Measurements from ENCODE around the gene ANGPT4. TPM values are rescaled to one million over a fixed set of nuclear protein-coding genes. Genes with fewer than 3 reads are reported as not detected.

ANGPT4 gene
- total and polyA plus RNA-seq, 5 donors from 2014 or later = not detected

- no peaks in the 10 kb centered on the region for H3K36me3 Mint-ChIP-seq
- no peak overlapping the region for H3K27ac Mint-ChIP-seq
- Histone ChIP-seq H3K4me1 (ENCODE audit: control insufficient read depth, insufficient read depth, low read length, poor library complexity, severe bottlenecking) (peaks cover 4% of the 10 kb centered on the region), H3K9me3 (ENCODE audit: control insufficient read depth in 2 of 2, low read length in 2 of 2) (no peaks in the 10 kb centered on the region), H3K36me3 (ENCODE audit: control insufficient read depth, insufficient read depth, low read length) (no peaks in the 10 kb centered on the region), H3K4me3 (ENCODE audit: low read depth, low read length) (no peak overlapping the region), H3K27ac (ENCODE audit: insufficient read depth, low read length, poor library complexity, severe bottlenecking) (no peak overlapping the region), H3K27me3 (ENCODE audit: control insufficient read depth, insufficient read depth, low read length) (no peaks in the 10 kb centered on the region)
- ATAC-seq (ENCODE audit: low read depth in 2 of 2) (no peak), DNase-seq (no peak)
- H3K4me3 Mint-ChIP-seq = no peak overlapping the region
- H3K9me3 Mint-ChIP-seq = peaks cover 0 to 2% (median 0%) of the 10 kb centered on the region in 7 donors
- peaks cover 8% of the 10 kb centered on the region for H3K27me3 Mint-ChIP-seq
- H3K4me1 Mint-ChIP-seq = peaks cover 2 to 11% (median 8%) of the 10 kb centered on the region in 4 donors
Observed at GRCh38 chr20:877814-878213, 38.3 kb downstream of the ANGPT4 start.

- no peak for ATAC-seq (ENCODE audit: low read depth in 2 of 2)
- Histone ChIP-seq H3K36me3 (ENCODE audit: control insufficient read depth, insufficient read depth, low read length) (no peaks in the 10 kb centered on the region), H3K27ac (ENCODE audit: insufficient read depth, low read length, poor library complexity, severe bottlenecking) (no peak overlapping the region), H3K9me3 (ENCODE audit: control insufficient read depth in 2 of 2, low read length in 2 of 2) (no peaks in the 10 kb centered on the region), H3K27me3 (ENCODE audit: control insufficient read depth, insufficient read depth, low read length) (no peaks in the 10 kb centered on the region), H3K4me3 (ENCODE audit: low read depth, low read length) (no peak overlapping the region), H3K4me1 (ENCODE audit: control insufficient read depth, insufficient read depth, low read length, poor library complexity, severe bottlenecking) (no peaks in the 10 kb centered on the region)
- peaks cover 0 to 2% (median 0%) of the 10 kb centered on the region in 7 donors for H3K9me3 Mint-ChIP-seq
- no peaks in the 10 kb centered on the region for H3K36me3 Mint-ChIP-seq
- peaks cover 0 to 4% (median 0%) of the 10 kb centered on the region in 4 donors for H3K4me1 Mint-ChIP-seq
- no peak for DNase-seq
- no peak overlapping the region for H3K4me3 Mint-ChIP-seq
- H3K27ac Mint-ChIP-seq = no peak overlapping the region
- H3K27me3 Mint-ChIP-seq = peaks cover 4% of the 10 kb centered on the region
Observed at GRCh38 chr20:875115-875514, 41.0 kb downstream of the ANGPT4 start.

GRCh38 chr20:873875-874607, 42.1 kb downstream of the ANGPT4 start:
- H3K9me3 Mint-ChIP-seq = peaks cover 0 to 2% (median 0%) of the 10 kb centered on the region in 7 donors
- H3K27ac Mint-ChIP-seq = peak overlapping the region in 1 of 3 donors; percentile 2
- no peaks in the 10 kb centered on the region for H3K36me3 ChIP-seq (ENCODE audit: control insufficient read depth, insufficient read depth, low read length)
- H3K4me3 ChIP-seq (ENCODE audit: low read depth, low read length) = no peak overlapping the region
- no peaks in the 10 kb centered on the region for H3K9me3 ChIP-seq (ENCODE audit: control insufficient read depth in 2 of 2, low read length in 2 of 2)
- peaks cover 0 to 4% (median 0%) of the 10 kb centered on the region in 4 donors for H3K4me1 Mint-ChIP-seq
- ATAC-seq (ENCODE audit: low read depth in 2 of 2) (no peak), DNase-seq (no peak)
- H3K36me3 Mint-ChIP-seq = no peaks in the 10 kb centered on the region
- no peaks in the 10 kb centered on the region for H3K27me3 ChIP-seq (ENCODE audit: control insufficient read depth, insufficient read depth, low read length)
- no peaks in the 10 kb centered on the region for H3K4me1 ChIP-seq (ENCODE audit: control insufficient read depth, insufficient read depth, low read length, poor library complexity, severe bottlenecking)
- peaks cover 4% of the 10 kb centered on the region for H3K27me3 Mint-ChIP-seq
- no peak overlapping the region for H3K4me3 Mint-ChIP-seq
- no peak overlapping the region for H3K27ac ChIP-seq (ENCODE audit: insufficient read depth, low read length, poor library complexity, severe bottlenecking)

GRCh38 chr20:872855-873520, 43.1 kb downstream of the ANGPT4 start:
- H3K4me1 Mint-ChIP-seq = peaks cover 0 to 4% (median 0%) of the 10 kb centered on the region in 4 donors
- no peak overlapping the region for H3K4me3 ChIP-seq (ENCODE audit: low read depth, low read length)
- no peaks in the 10 kb centered on the region for H3K9me3 ChIP-seq (ENCODE audit: control insufficient read depth in 2 of 2, low read length in 2 of 2)
- no peak overlapping the region for H3K27ac ChIP-seq (ENCODE audit: insufficient read depth, low read length, poor library complexity, severe bottlenecking)
- no peak for DNase-seq
- H3K27ac Mint-ChIP-seq = peak overlapping the region in 1 of 3 donors; percentile 2
- peaks cover 0 to 2% (median 0%) of the 10 kb centered on the region in 7 donors for H3K9me3 Mint-ChIP-seq
- H3K36me3 Mint-ChIP-seq = peaks cover 6% of the 10 kb centered on the region
- peaks cover 4% of the 10 kb centered on the region for H3K27me3 Mint-ChIP-seq
- H3K36me3 ChIP-seq (ENCODE audit: control insufficient read depth, insufficient read depth, low read length) = no peaks in the 10 kb centered on the region
- ATAC-seq (ENCODE audit: low read depth in 2 of 2) = no peak
- H3K4me1 ChIP-seq (ENCODE audit: control insufficient read depth, insufficient read depth, low read length, poor library complexity, severe bottlenecking) = no peaks in the 10 kb centered on the region
- H3K27me3 ChIP-seq (ENCODE audit: control insufficient read depth, insufficient read depth, low read length) = no peaks in the 10 kb centered on the region
- H3K4me3 Mint-ChIP-seq = no peak overlapping the region

GRCh38 chr20:871948-872347, 44.2 kb downstream of the ANGPT4 start:
- Mint-ChIP-seq H3K27me3 (peaks cover 4% of the 10 kb centered on the region), H3K36me3 (peaks cover 6% of the 10 kb centered on the region), H3K9me3 (peaks cover 0 to 2% (median 0%) of the 10 kb centered on the region in 7 donors), H3K4me1 (peaks cover 0 to 4% (median 0%) of the 10 kb centered on the region in 4 donors), H3K4me3 (no peak overlapping the region), H3K27ac (no peak overlapping the region)
- no peak for DNase-seq
- Histone ChIP-seq H3K27me3 (ENCODE audit: control insufficient read depth, insufficient read depth, low read length) (no peaks in the 10 kb centered on the region), H3K36me3 (ENCODE audit: control insufficient read depth, insufficient read depth, low read length) (no peaks in the 10 kb centered on the region), H3K4me1 (ENCODE audit: control insufficient read depth, insufficient read depth, low read length, poor library complexity, severe bottlenecking) (no peaks in the 10 kb centered on the region), H3K9me3 (ENCODE audit: control insufficient read depth in 2 of 2, low read length in 2 of 2) (no peaks in the 10 kb centered on the region), H3K27ac (ENCODE audit: insufficient read depth, low read length, poor library complexity, severe bottlenecking) (no peak overlapping the region), H3K4me3 (ENCODE audit: low read depth, low read length) (no peak overlapping the region)
- ATAC-seq (ENCODE audit: low read depth in 2 of 2) = no peak

GRCh38 chr20:871436-871835, 44.7 kb downstream of the ANGPT4 start:
- Mint-ChIP-seq H3K4me3 (no peak overlapping the region), H3K36me3 (peaks cover 6% of the 10 kb centered on the region), H3K9me3 (peaks cover 0 to 2% (median 0%) of the 10 kb centered on the region in 7 donors), H3K27ac (no peak overlapping the region), H3K4me1 (peaks cover 0 to 4% (median 0%) of the 10 kb centered on the region in 4 donors), H3K27me3 (peaks cover 4% of the 10 kb centered on the region)
- H3K27me3 ChIP-seq (ENCODE audit: control insufficient read depth, insufficient read depth, low read length) = no peaks in the 10 kb centered on the region
- no peaks in the 10 kb centered on the region for H3K9me3 ChIP-seq (ENCODE audit: control insufficient read depth in 2 of 2, low read length in 2 of 2)
- DNase-seq (no peak), ATAC-seq (ENCODE audit: low read depth in 2 of 2) (no peak)
- no peaks in the 10 kb centered on the region for H3K36me3 ChIP-seq (ENCODE audit: control insufficient read depth, insufficient read depth, low read length)
- H3K27ac ChIP-seq (ENCODE audit: insufficient read depth, low read length, poor library complexity, severe bottlenecking) = no peak overlapping the region
- H3K4me3 ChIP-seq (ENCODE audit: low read depth, low read length) = no peak overlapping the region
- no peaks in the 10 kb centered on the region for H3K4me1 ChIP-seq (ENCODE audit: control insufficient read depth, insufficient read depth, low read length, poor library complexity, severe bottlenecking)

GRCh38 chr20:870758-871157, 45.4 kb downstream of the ANGPT4 start:
- Mint-ChIP-seq H3K27me3 (peaks cover 4% of the 10 kb centered on the region), H3K36me3 (peaks cover 6% of the 10 kb centered on the region), H3K27ac (no peak overlapping the region), H3K4me1 (peaks cover 0 to 4% (median 0%) of the 10 kb centered on the region in 4 donors), H3K4me3 (no peak overlapping the region), H3K9me3 (peaks cover 0 to 2% (median 0%) of the 10 kb centered on the region in 7 donors)
- Histone ChIP-seq H3K4me1 (ENCODE audit: control insufficient read depth, insufficient read depth, low read length, poor library complexity, severe bottlenecking) (no peaks in the 10 kb centered on the region), H3K36me3 (ENCODE audit: control insufficient read depth, insufficient read depth, low read length) (no peaks in the 10 kb centered on the region), H3K9me3 (ENCODE audit: control insufficient read depth in 2 of 2, low read length in 2 of 2) (no peaks in the 10 kb centered on the region), H3K27ac (ENCODE audit: insufficient read depth, low read length, poor library complexity, severe bottlenecking) (no peak overlapping the region), H3K4me3 (ENCODE audit: low read depth, low read length) (no peak overlapping the region), H3K27me3 (ENCODE audit: control insufficient read depth, insufficient read depth, low read length) (no peaks in the 10 kb centered on the region)
- no peak for ATAC-seq (ENCODE audit: low read depth in 2 of 2)
- no peak for DNase-seq

Data from CD4-positive, CD25-positive, alpha-beta regulatory T cell (primary cell).